Activated CD4-positive, alpha-beta T cell treated with anti-CD3 and anti-CD28 coated beads for 1 hour (primary cell): ENCODE measurements around the gene ARL15.

Experiments
- DNase-seq: peaks from one replicate; pipeline ENCODE4 v3.0.0-alpha.2; 2020

ARL15 gene

GRCh38 chr5:54146390-54146789, 164.0 kb downstream of the ARL15 start:
- DNase-seq: no peak

GRCh38 chr5:54140247-54140840, 170.0 kb downstream of the ARL15 start:
- DNase-seq: no peak

- DNase-seq: no peak
Observed at GRCh38 chr5:54136516-54137440, 173.6 kb downstream of the ARL15 start.

- DNase-seq: no peak
Observed at GRCh38 chr5:54135042-54135441, 175.3 kb downstream of the ARL15 start.

GRCh38 chr5:54133917-54134316, 176.5 kb downstream of the ARL15 start:
- DNase-seq: no peak

GRCh38 chr5:54120473-54120872, 189.9 kb downstream of the ARL15 start:
- DNase-seq: no peak

- DNase-seq: no peak
Observed at GRCh38 chr5:54117957-54118356, 192.4 kb downstream of the ARL15 start.

GRCh38 chr5:54115735-54116403, 194.5 kb downstream of the ARL15 start:
- DNase-seq: no peak

- no peak for DNase-seq
Observed at GRCh38 chr5:54113060-54113459, 197.3 kb downstream of the ARL15 start.

GRCh38 chr5:54109626-54110330, 200.6 kb downstream of the ARL15 start:
- no peak for DNase-seq

- DNase-seq: no peak
Observed at GRCh38 chr5:54108136-54108535, 202.2 kb downstream of the ARL15 start.

GRCh38 chr5:54103871-54104270, 206.5 kb downstream of the ARL15 start:
- no peak for DNase-seq

- DNase-seq: no peak
Observed at GRCh38 chr5:54098267-54098666, 212.1 kb downstream of the ARL15 start.

- DNase-seq: no peak
Observed at GRCh38 chr5:54095969-54096368, 214.4 kb downstream of the ARL15 start.

GRCh38 chr5:54094706-54095105, 215.7 kb downstream of the ARL15 start:
- no peak for DNase-seq

GRCh38 chr5:54093861-54094260, 216.5 kb downstream of the ARL15 start:
- DNase-seq: no peak

GRCh38 chr5:54093081-54093492, 217.3 kb downstream of the ARL15 start:
- DNase-seq: no peak

GRCh38 chr5:54091307-54092130, 218.9 kb downstream of the ARL15 start:
- no peak for DNase-seq

GRCh38 chr5:54090495-54091120, 219.8 kb downstream of the ARL15 start:
- DNase-seq: no peak

- DNase-seq: no peak
Observed at GRCh38 chr5:54088081-54088480, 222.3 kb downstream of the ARL15 start.

- no peak for DNase-seq
Observed at GRCh38 chr5:54087436-54087835, 222.9 kb downstream of the ARL15 start.

GRCh38 chr5:54086191-54086590, 224.2 kb downstream of the ARL15 start:
- no peak for DNase-seq
